Right atrium auricular region (tissue), 2 donors: ENCODE measurements around the gene DYRK1A. TPM values are rescaled to one million over a fixed set of nuclear protein-coding genes. Genes with fewer than 3 reads are reported as not detected.

ENCODE experiments used
- DNase-seq: peaks from one replicate; pipeline ENCODE4 v3.0.0-alpha.2; 2019; ENCODE audit warnings: low spot score
- H3K27ac ChIP-seq, 2 donors: fragments of 200-600 bp; sonication (generic); 1 replicate in 1 of 2; 2 replicates in 1 of 2; pipeline ENCODE4 v1.5.1; 2016 to 2019
- H3K27me3 ChIP-seq, 2 donors: fragments of 200-600 bp; sonication (generic); one replicate each; pipeline versions ENCODE4 v1.5.1 to v1.6.0; 2017 to 2019
- H3K36me3 ChIP-seq: fragments of 200-600 bp; sonication (generic); one replicate; pipeline ENCODE4 v1.5.1; 2016
- H3K4me1 ChIP-seq, 2 donors: fragments of 200-600 bp; sonication (generic); one replicate each; pipeline versions ENCODE4 v1.5.1 to v1.6.0; 2017 to 2019
- H3K4me3 ChIP-seq, 2 donors: fragments of 200-600 bp; sonication (generic); 1 replicate in 1 of 2; 2 replicates in 1 of 2; pipeline ENCODE4 v1.5.1; 2017 to 2019; ENCODE audit warnings: mild to moderate bottlenecking in 1 of 2, moderate library complexity in 1 of 2
- H3K9me3 ChIP-seq, 2 donors: fragments of 200-600 bp; sonication (generic); one replicate each; pipeline ENCODE4 v1.5.1; 2019
- total RNA-seq, 2 donors: library from RNA; depleted of rRNA; stranded (reverse); fragments of >200 nt; gene quantifications; one replicate each; pipeline ENCODE4 v1.1.0, GENCODE V29; 2016
- TF ChIP-seq, protein P1 (sequence below), 2 donors: fragments of 200-600 bp; sonication (generic); IDR thresholded peaks; one replicate each; pipeline ENCODE4 v1.5.1; 2019; ENCODE audit warnings: antibody characterized with exemption in 2 of 2

DYRK1A gene
- total RNA-seq, 2 donors from 2014 or later, result 69.3 to 94.7 TPM

DNA sequence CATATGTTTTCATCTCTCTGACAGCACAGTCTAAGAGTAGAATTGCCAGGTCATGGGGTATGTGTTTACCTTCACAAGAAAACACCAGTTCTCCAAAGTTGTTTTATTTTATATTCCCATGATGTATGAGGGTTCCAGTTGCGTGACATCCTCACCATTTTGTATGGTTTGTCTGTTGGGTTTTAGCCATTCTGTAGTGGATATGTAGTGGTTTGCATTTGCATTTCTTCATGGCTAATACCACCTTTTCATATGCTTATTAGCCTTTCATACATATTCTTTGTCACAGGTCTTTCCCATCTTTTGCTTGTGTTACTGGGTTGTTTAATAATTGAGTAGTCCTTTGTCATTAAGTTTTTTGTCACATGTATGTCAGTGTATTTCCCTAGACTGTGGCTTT is 132.1 kb downstream of the DYRK1A start:
- no peaks in the 10 kb centered on the region for H3K4me1 ChIP-seq
- no peak for DNase-seq
- H3K36me3 ChIP-seq, result peaks cover 14% of the 10 kb centered on the region
- H3K27me3 ChIP-seq, result no peaks in the 10 kb centered on the region
- no peak overlapping the region for H3K27ac ChIP-seq
- H3K9me3 ChIP-seq, result peaks cover 0 to 6% of the 10 kb centered on the region in 2 donors
- no peak overlapping the region for H3K4me3 ChIP-seq
- TF ChIP-seq, protein P1, sequence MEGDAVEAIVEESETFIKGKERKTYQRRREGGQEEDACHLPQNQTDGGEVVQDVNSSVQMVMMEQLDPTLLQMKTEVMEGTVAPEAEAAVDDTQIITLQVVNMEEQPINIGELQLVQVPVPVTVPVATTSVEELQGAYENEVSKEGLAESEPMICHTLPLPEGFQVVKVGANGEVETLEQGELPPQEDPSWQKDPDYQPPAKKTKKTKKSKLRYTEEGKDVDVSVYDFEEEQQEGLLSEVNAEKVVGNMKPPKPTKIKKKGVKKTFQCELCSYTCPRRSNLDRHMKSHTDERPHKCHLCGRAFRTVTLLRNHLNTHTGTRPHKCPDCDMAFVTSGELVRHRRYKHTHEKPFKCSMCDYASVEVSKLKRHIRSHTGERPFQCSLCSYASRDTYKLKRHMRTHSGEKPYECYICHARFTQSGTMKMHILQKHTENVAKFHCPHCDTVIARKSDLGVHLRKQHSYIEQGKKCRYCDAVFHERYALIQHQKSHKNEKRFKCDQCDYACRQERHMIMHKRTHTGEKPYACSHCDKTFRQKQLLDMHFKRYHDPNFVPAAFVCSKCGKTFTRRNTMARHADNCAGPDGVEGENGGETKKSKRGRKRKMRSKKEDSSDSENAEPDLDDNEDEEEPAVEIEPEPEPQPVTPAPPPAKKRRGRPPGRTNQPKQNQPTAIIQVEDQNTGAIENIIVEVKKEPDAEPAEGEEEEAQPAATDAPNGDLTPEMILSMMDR (IDR thresholded peaks at IDR 0.05), result no peak

DNA sequence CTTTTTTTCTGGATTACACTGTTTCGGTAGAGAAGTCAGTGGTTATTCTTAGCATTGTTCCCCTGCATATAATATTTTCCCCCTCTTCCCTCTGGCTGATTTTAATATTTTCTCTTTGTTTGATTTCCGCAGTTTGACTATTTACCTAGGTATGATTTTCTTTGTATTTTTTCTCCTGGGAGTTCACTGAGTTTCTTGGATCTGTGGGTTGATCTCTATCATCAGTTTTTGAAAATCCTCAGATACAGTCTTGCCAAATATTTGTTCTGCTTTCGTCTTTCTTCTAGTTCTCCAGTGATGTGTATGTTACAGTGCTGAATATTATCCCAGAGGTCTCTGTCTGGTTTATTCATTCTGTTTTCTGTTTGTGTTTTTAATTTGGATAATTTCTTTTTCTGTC is 136.4 kb downstream of the DYRK1A start:
- TF ChIP-seq, protein P1 (IDR thresholded peaks at IDR 0.05), result no peak
- H3K36me3 ChIP-seq, result peaks cover 37% of the 10 kb centered on the region
- H3K4me1 ChIP-seq, result no peaks in the 10 kb centered on the region
- H3K4me3 ChIP-seq, result no peak overlapping the region
- H3K27ac ChIP-seq, result no peak overlapping the region
- no peaks in the 10 kb centered on the region for H3K27me3 ChIP-seq
- peaks cover 0 to 6% of the 10 kb centered on the region in 2 donors for H3K9me3 ChIP-seq
- no peak for DNase-seq

DNA sequence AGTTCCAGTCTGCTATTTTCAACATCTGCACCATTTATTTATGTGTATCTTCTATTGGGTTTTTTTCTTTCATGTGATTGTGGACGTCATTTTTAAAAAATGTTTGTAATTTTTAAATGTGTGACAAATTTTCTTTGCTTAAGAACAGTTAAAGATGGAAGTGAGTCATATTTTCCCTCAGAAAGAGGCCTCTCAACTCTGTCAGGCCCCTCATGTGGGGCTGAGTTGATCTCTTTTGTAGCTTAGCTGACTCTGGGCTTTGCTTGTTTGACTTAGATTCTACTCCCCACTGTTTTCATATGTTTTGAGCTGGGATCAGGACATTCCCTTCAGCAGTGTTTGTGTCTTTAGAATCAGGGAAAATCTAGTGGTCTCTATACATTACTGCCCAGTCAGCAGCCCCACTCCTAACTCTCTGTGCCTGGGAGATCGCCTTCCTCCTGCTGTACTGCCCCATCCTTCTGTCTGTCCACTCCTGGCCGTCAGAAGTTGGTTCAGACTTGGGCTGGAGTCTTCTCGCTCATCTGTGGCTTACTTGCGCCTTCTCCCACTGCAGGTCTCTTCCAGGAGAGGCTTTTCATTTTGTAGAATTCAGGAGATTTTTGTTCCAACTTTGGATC is 137.4 kb downstream of the DYRK1A start:
- H3K9me3 ChIP-seq, result peaks cover 0 to 6% of the 10 kb centered on the region in 2 donors
- H3K27ac ChIP-seq, result no peak overlapping the region
- H3K27me3 ChIP-seq, result no peaks in the 10 kb centered on the region
- H3K4me1 ChIP-seq, result no peaks in the 10 kb centered on the region
- peaks cover 47% of the 10 kb centered on the region for H3K36me3 ChIP-seq
- no peak for DNase-seq
- no peak overlapping the region for H3K4me3 ChIP-seq
- TF ChIP-seq, protein P1 (IDR thresholded peaks at IDR 0.05), result no peak

DNA sequence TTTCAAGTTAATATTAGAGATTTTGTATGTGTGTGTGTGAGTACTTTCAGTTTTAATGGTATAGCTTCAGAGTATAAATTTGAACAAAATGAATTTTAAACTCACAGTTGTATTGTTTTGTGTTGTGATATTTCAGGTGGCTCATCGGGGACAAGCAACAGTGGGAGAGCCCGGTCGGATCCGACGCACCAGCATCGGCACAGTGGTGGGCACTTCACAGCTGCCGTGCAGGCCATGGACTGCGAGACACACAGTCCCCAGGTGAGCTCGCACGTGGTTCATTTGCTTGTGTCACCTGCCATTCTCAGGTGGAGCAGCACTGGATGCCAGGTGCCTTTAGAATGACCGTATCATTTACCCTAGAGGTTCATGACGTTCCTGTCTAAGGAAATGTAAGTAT is 139.4 kb downstream of the DYRK1A start:
- no peak overlapping the region for H3K4me3 ChIP-seq
- no peaks in the 10 kb centered on the region for H3K27me3 ChIP-seq
- DNase-seq, result no peak
- peaks cover 66% of the 10 kb centered on the region for H3K36me3 ChIP-seq
- no peak overlapping the region for H3K27ac ChIP-seq
- TF ChIP-seq, protein P1 (IDR thresholded peaks at IDR 0.05), result no peak
- H3K4me1 ChIP-seq, result no peaks in the 10 kb centered on the region
- peaks cover 0 to 6% of the 10 kb centered on the region in 2 donors for H3K9me3 ChIP-seq

DNA sequence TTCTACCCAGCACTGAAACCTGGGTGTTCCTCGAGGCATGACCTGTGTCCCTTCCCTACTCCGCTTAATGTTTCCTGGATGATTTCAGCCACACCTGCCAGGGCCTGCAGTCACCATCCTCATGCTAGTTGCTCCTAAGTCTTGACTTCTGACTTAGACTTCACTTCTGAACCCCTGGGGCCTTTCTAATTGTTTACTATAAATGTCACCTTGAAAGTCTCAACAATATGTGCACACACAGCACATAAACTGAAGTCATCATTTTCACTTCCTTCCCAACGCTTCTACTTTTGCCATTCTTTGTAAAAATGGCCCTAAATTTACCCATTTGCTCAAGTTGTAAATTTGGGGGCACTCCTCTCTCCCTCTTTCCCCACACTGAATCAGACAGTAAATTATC is 141.1 kb downstream of the DYRK1A start:
- TF ChIP-seq, protein P1 (IDR thresholded peaks at IDR 0.05), result no peak
- no peak overlapping the region for H3K4me3 ChIP-seq
- peaks cover 0 to 5% of the 10 kb centered on the region in 2 donors for H3K9me3 ChIP-seq

DNA sequence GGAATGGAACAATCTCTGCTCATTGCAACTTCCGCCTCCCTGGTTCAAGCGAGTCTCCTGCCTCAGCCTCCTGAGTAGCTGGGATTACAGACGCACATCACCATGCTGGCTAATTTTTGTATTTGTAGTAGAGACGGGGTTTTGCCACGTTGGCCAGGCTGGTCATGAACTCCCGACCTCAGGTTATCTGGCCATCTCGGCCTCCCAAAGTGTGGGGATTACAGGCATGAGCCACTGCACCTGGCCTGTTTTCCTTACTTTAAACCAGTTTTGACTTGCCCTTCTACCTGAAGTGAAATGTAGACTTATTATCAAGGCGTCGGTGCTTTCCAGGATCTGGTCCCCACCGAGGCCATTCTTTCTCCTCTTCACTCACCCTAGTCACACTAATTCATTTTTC is 141.8 kb downstream of the DYRK1A start:
- Histone ChIP-seq H3K9me3 (no peaks in the 10 kb centered on the region), H3K27ac (no peak overlapping the region), H3K4me1 (no peaks in the 10 kb centered on the region), H3K36me3 (peaks cover 86% of the 10 kb centered on the region), H3K27me3 (no peaks in the 10 kb centered on the region), H3K4me3 (no peak overlapping the region)
- TF ChIP-seq, protein P1 (IDR thresholded peaks at IDR 0.05), result no peak
- DNase-seq, result no peak

More for the DNA sequence above, 141.1 kb downstream of the DYRK1A start:
- no peaks in the 10 kb centered on the region for H3K27me3 ChIP-seq
- H3K4me1 ChIP-seq, result no peaks in the 10 kb centered on the region
- DNase-seq, result no peak
- H3K27ac ChIP-seq, result no peak overlapping the region
- peaks cover 84% of the 10 kb centered on the region for H3K36me3 ChIP-seq
